A549 (cell line): ENCODE results near the gene STRBP. TPM values are rescaled to one million over a fixed set of nuclear protein-coding genes. Genes with fewer than 3 reads are reported as not detected.

Experiments used
- ATAC-seq, 2 experiments: fragments of 200-7000 bp in 1 of 2; fragments of >200 bp in 1 of 2; cut with Nextera tagmentation in 1 of 2; cut with Tn5 transposase in 1 of 2; 3 replicates each; pipeline versions ENCODE4 v1.8.0 to v1.9.1; 2018 to 2020; ENCODE audit warnings: mild to moderate bottlenecking in 1 of 2, moderate library complexity in 1 of 2
- CTCF ChIA-PET: fragments of 300-600 bp; sonication (Branson Sonifier 250); formaldehyde crosslinking; extraction: SDS; loops from one replicate; lab custom pipeline; 2021; ENCODE audit warnings: antibody characterized with exemption, inconsistent platforms; lab: Yijun Ruan, JAX
- POLR2A ChIA-PET: fragments of 350-600 bp; formaldehyde crosslinking; extraction: SDS; loops from one replicate; lab custom pipeline; 2021; ENCODE audit warnings: antibody characterized with exemption, inconsistent platforms; lab: Yijun Ruan, JAX
- DNase-seq, 2 experiments: peaks; one replicate each; pipeline versions ENCODE4 v3.0.0 to v3.0.0-alpha.2; 2011 to 2016; ENCODE audit warnings: low read depth in 1 of 2, low spot score in 1 of 2
- FAIRE-seq: peaks from 2 replicates; lab custom pipeline; 2011; peaks lifted over from hg19 to GRCh38; lab: Jason Lieb, UNC
- H3K27ac ChIP-seq, 2 experiments: fragments of >200 bp; sonication (Bioruptor Twin); formaldehyde crosslinking; 3 replicates each; pipeline ENCODE4 v1.5.1; 2016 to 2017
- H3K4me1 ChIP-seq: fragments of >200 bp; sonication (Bioruptor Twin); formaldehyde crosslinking; 3 replicates; pipeline ENCODE4 v1.6.1; 2016
- H3K4me2 ChIP-seq: fragments of >200 bp; sonication (Bioruptor Twin); formaldehyde crosslinking; 3 replicates; pipeline ENCODE4 v1.6.1; 2016
- H3K4me3 ChIP-seq: fragments of >200 bp; sonication (Bioruptor Twin); formaldehyde crosslinking; 3 replicates; pipeline ENCODE4 v1.5.1; 2016
- H3K9me3 ChIP-seq: fragments of >200 bp; sonication (Bioruptor Twin); formaldehyde crosslinking; 3 replicates; pipeline ENCODE4 v1.6.1; 2016
- BHLHE40 ChIP-seq: IDR thresholded peaks from 2 replicates; pipeline ENCODE4 v1.6.1; 2012; ENCODE audit warnings: low read depth, low read length, inconsistent platforms
- CHD2 ChIP-seq: fragments of 150-350 bp; IDR thresholded peaks from 2 replicates; pipeline ENCODE4 v1.6.1; 2014; ENCODE audit warnings: low read length; ENCODE audit not compliant: partially characterized antibody
- CHD4 ChIP-seq: fragments of 200-600 bp; sonication (generic); IDR thresholded peaks from 2 replicates; pipeline ENCODE4 v1.6.1; 2016; ENCODE audit warnings: antibody characterized with exemption, mild to moderate bottlenecking, borderline replicate concordance
- EHF ChIP-seq: fragments of 250-450 bp; sonication (Bioruptor Pico); IDR thresholded peaks from 2 replicates; pipeline ENCODE4 v1.5.0; 2020; ENCODE audit warnings: mild to moderate bottlenecking
- EP300 ChIP-seq, 2 experiments: fragments of >200 bp; sonication (Bioruptor Twin); formaldehyde crosslinking; IDR thresholded peaks; 2 replicates in 1 of 2; 3 replicates in 1 of 2; pipeline ENCODE4 v1.6.1; 2016 to 2017
- ESRRA ChIP-seq: fragments of 150-350 bp; IDR thresholded peaks from 2 replicates; pipeline ENCODE4 v1.6.1; 2014; ENCODE audit warnings: mild to moderate bottlenecking, low read length, borderline replicate concordance
- FOSB ChIP-seq: fragments of 250-450 bp; sonication (Bioruptor Pico); IDR thresholded peaks from 2 replicates; pipeline ENCODE4 v1.5.0; 2020; ENCODE audit warnings: mild to moderate bottlenecking, moderate library complexity
- FOXS1 ChIP-seq: fragments of 250-450 bp; sonication (Bioruptor Pico); IDR thresholded peaks from 2 replicates; pipeline ENCODE4 v1.5.0; 2020; ENCODE audit warnings: mild to moderate bottlenecking, moderate library complexity
- MAZ ChIP-seq: fragments of 150-350 bp; IDR thresholded peaks from 2 replicates; pipeline ENCODE4 v1.6.1; 2014; ENCODE audit warnings: antibody characterized with exemption, low read depth, low read length, borderline replicate concordance
- PHF8 ChIP-seq: fragments of 200-600 bp; sonication (generic); IDR thresholded peaks from 2 replicates; pipeline ENCODE4 v1.6.1; 2016; ENCODE audit warnings: low read depth, mild to moderate bottlenecking, antibody characterized with exemption, moderate library complexity, borderline replicate concordance
- POLR2AphosphoS2 ChIP-seq: conservative IDR thresholded peaks from 2 replicates; pipeline ENCODE4 v1.6.1; 2012; ENCODE audit warnings: low read length, improper control_type of control experiment, inconsistent platforms
- RFX5 ChIP-seq: fragments of 450-650 bp; IDR thresholded peaks from 2 replicates; pipeline ENCODE4 v1.7.1; 2014; ENCODE audit warnings: antibody characterized with exemption, mild to moderate bottlenecking, moderate library complexity
- SMC3 ChIP-seq: fragments of >200 bp; sonication (Bioruptor Twin); formaldehyde crosslinking; IDR thresholded peaks from 3 replicates; pipeline ENCODE4 v1.6.1; 2018; ENCODE audit warnings: inconsistent platforms
- SREBF2 ChIP-seq: fragments of 450-650 bp; IDR thresholded peaks from 2 replicates; pipeline ENCODE4 v1.6.1; 2014; ENCODE audit warnings: mild to moderate bottlenecking, moderate library complexity
- TP53 ChIP-seq: fragments of 250-450 bp; sonication (Bioruptor Pico); IDR thresholded peaks from 2 replicates; pipeline ENCODE4 v1.5.0; 2021; ENCODE audit warnings: mild to moderate bottlenecking, moderate library complexity
- ZNF302 ChIP-seq: fragments of 250-450 bp; sonication (Bioruptor Pico); IDR thresholded peaks from 2 replicates; pipeline ENCODE4 v1.9.0; 2021; ENCODE audit warnings: inconsistent platforms, mild to moderate bottlenecking, moderate library complexity
- WGBS: methylation state at CpG from one replicate; pipeline ENCODE4 v1.1.6; 2017; ENCODE audit errors: missing lambda C conversion rate; 5-methylcytosine and 5-hydroxymethylcytosine counted together
- polyA plus RNA-seq, 4 experiments: library from polyadenylated mRNA; depleted of rRNA in 3 of 4; stranded (reverse); fragments of >200 nt; fragmentation: RNase III in 1 of 4; extraction: RNeasy Plus Mini Kit Qiagen cat#74134 plus additional on column Dnase treatment in 1 of 4; gene quantifications; 2 replicates in 3 of 4; 3 replicates in 1 of 4; pipeline ENCODE4 v1.2.3, GENCODE V29; 2011 to 2017
- TF ChIP-seq, protein P1 (sequence below): IDR thresholded peaks from 2 replicates; pipeline ENCODE4 v1.6.1; 2012
- TF ChIP-seq, protein P2 (sequence below): fragments of 250-450 bp; sonication (Bioruptor Pico); IDR thresholded peaks from 2 replicates; pipeline ENCODE4 v1.5.0; 2020; ENCODE audit warnings: low read depth, mild to moderate bottlenecking, moderate library complexity
- TF ChIP-seq, protein P3 (sequence below): fragments of 450-650 bp; IDR thresholded peaks from 2 replicates; pipeline ENCODE4 v1.6.1; 2014; ENCODE audit warnings: antibody characterized with exemption
- TF ChIP-seq, protein P4 (sequence below): fragments of 250-450 bp; sonication (Bioruptor Pico); IDR thresholded peaks from 2 replicates; pipeline ENCODE4 v1.5.0; 2021; ENCODE audit warnings: mild to moderate bottlenecking, moderate library complexity, borderline replicate concordance
- TF ChIP-seq, protein P5 (sequence below): fragments of 150-350 bp; IDR thresholded peaks from 2 replicates; pipeline ENCODE4 v1.6.1; 2014; ENCODE audit warnings: low read depth, mild to moderate bottlenecking, low read length
- TF ChIP-seq, protein P6 (sequence below): IDR thresholded peaks from 2 replicates; pipeline ENCODE4 v1.6.1; 2012; ENCODE audit warnings: low read depth, borderline replicate concordance

The STRBP gene
- polyA plus RNA-seq, 2 of the 4 experiments (the other 2 are of a cell fraction) = 20.4 to 34.0 TPM

DNA sequence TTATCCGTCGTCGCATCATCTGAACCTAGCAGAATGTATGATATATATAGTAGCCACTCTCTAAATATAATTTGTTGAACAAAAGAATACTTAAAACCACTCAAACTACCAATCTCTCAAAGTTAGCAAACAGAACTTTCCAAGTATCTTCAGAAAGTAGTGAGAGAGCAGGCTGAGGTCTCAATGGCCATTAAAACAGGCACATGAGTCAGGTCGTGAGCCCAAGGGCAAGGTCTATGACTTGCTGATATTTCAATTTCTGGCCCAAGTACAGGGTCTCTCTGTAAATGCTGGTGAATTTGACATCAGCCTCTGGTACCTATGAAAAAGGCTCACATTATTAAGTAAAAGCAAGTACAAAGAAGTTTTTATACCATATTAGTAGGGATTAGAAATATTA lies 139.8 kb downstream of the STRBP start:
- DNase-seq (no peak), FAIRE-seq (no peak), ATAC-seq (no peak)
- WGBS = 90% methylated on average over 4 of the region's 4 CpGs
- CTCF ChIA-PET = interaction anchor here (1.1 kb wide), 2 partner anchors 24 to 221 kb away, joined by 3 to 6 read pairs; no protein-coding TSS in a partner anchor
- Histone ChIP-seq H3K27ac (no peak overlapping the region), H3K9me3 (no peaks in the 10 kb centered on the region), H3K4me2 (no peak overlapping the region), H3K4me3 (no peak overlapping the region), H3K4me1 (no peaks in the 10 kb centered on the region)
- POLR2A ChIA-PET = no interaction called here
- TF ChIP-seq BHLHE40 = no peak
- TF ChIP-seq, protein P1, sequence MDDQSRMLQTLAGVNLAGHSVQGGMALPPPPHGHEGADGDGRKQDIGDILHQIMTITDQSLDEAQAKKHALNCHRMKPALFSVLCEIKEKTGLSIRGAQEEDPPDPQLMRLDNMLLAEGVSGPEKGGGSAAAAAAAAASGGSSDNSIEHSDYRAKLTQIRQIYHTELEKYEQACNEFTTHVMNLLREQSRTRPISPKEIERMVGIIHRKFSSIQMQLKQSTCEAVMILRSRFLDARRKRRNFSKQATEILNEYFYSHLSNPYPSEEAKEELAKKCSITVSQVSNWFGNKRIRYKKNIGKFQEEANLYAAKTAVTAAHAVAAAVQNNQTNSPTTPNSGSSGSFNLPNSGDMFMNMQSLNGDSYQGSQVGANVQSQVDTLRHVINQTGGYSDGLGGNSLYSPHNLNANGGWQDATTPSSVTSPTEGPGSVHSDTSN = no peak
- no peak for TF ChIP-seq EHF (CRISPR knock-in tag)
- no peak for TF ChIP-seq CHD2
- no peak for TF ChIP-seq EP300 (IDR thresholded peaks at IDR 0.05)
- TF ChIP-seq, protein P2, sequence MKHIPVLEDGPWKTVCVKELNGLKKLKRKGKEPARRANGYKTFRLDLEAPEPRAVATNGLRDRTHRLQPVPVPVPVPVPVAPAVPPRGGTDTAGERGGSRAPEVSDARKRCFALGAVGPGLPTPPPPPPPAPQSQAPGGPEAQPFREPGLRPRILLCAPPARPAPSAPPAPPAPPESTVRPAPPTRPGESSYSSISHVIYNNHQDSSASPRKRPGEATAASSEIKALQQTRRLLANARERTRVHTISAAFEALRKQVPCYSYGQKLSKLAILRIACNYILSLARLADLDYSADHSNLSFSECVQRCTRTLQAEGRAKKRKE (CRISPR knock-in tag) = no peak
- no peak for TF ChIP-seq PHF8
- TF ChIP-seq SREBF2 = no peak
- no peak for TF ChIP-seq POLR2AphosphoS2
- no peak for TF ChIP-seq CHD4
- TF ChIP-seq, protein P3, sequence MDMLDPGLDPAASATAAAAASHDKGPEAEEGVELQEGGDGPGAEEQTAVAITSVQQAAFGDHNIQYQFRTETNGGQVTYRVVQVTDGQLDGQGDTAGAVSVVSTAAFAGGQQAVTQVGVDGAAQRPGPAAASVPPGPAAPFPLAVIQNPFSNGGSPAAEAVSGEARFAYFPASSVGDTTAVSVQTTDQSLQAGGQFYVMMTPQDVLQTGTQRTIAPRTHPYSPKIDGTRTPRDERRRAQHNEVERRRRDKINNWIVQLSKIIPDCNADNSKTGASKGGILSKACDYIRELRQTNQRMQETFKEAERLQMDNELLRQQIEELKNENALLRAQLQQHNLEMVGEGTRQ = no peak
- no peak for TF ChIP-seq TP53 (CRISPR knock-in tag)
- TF ChIP-seq RFX5 = no peak

DNA sequence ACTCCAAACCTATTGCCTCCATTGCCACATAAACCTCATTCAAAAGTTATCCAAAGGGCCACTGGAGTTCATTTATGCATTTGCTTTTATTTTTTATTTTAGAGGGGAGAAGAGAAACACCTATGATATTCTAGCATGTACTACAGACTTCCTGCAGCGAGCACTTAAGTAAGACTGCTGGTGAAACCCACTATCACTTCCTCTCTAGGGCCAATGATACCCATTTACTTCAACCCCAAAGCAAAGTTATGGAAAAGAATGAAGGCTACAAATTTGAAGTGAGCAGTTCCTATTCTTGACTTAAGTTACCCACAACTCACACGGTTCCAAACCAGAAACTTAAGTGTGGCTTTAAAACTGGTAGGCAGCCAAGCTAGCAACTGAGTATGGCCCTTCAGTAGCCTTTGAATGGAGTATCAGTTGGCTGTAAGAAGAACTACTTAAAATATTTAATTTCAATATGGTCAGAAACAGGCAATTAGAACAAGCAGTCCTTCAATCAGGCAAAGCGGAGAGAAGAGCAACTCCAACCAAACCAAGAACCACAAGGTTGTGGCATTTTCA lies 140.8 kb downstream of the STRBP start:
- FAIRE-seq = no peak
- CTCF ChIA-PET = interaction anchor here (0.6 kb wide), 1 partner anchor 171 kb away, joined by 3 read pairs; no protein-coding TSS in a partner anchor
- WGBS = 92% methylated on average over 3 of the region's 3 CpGs

More for the DNA sequence above, 140.8 kb downstream of the STRBP start:
- POLR2A ChIA-PET = no interaction called here
- no peak overlapping the region for H3K4me2 ChIP-seq
- H3K9me3 ChIP-seq = no peaks in the 10 kb centered on the region
- no peak overlapping the region for H3K27ac ChIP-seq
- TF ChIP-seq ZNF302 (CRISPR knock-in tag) (no peak), FOXS1 (CRISPR knock-in tag) (no peak), ESRRA (no peak), FOSB (CRISPR knock-in tag) (no peak), MAZ (no peak), SMC3 (no peak)
- TF ChIP-seq, protein P4, sequence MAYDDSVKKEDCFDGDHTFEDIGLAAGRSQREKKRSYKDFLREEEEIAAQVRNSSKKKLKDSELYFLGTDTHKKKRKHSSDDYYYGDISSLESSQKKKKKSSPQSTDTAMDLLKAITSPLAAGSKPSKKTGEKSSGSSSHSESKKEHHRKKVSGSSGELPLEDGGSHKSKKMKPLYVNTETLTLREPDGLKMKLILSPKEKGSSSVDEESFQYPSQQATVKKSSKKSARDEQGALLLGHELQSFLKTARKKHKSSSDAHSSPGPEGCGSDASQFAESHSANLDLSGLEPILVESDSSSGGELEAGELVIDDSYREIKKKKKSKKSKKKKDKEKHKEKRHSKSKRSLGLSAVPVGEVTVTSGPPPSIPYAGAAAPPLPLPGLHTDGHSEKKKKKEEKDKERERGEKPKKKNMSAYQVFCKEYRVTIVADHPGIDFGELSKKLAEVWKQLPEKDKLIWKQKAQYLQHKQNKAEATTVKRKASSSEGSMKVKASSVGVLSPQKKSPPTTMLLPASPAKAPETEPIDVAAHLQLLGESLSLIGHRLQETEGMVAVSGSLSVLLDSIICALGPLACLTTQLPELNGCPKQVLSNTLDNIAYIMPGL = no peak
- TF ChIP-seq, protein P5, sequence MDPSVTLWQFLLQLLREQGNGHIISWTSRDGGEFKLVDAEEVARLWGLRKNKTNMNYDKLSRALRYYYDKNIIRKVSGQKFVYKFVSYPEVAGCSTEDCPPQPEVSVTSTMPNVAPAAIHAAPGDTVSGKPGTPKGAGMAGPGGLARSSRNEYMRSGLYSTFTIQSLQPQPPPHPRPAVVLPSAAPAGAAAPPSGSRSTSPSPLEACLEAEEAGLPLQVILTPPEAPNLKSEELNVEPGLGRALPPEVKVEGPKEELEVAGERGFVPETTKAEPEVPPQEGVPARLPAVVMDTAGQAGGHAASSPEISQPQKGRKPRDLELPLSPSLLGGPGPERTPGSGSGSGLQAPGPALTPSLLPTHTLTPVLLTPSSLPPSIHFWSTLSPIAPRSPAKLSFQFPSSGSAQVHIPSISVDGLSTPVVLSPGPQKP = no peak
- TF ChIP-seq, protein P6, sequence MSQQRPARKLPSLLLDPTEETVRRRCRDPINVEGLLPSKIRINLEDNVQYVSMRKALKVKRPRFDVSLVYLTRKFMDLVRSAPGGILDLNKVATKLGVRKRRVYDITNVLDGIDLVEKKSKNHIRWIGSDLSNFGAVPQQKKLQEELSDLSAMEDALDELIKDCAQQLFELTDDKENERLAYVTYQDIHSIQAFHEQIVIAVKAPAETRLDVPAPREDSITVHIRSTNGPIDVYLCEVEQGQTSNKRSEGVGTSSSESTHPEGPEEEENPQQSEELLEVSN = no peak
- TF ChIP-seq, protein P3 = no peak
- TF ChIP-seq, protein P2 (CRISPR knock-in tag) = no peak
- H3K4me1 ChIP-seq = no peaks in the 10 kb centered on the region
- DNase-seq = no peak
- no peak for ATAC-seq
- no peak overlapping the region for H3K4me3 ChIP-seq
